Prostate gland (tissue), 2 donors: ENCODE results near the gene CDKN1A.

Source experiments
- POLR2A ChIP-seq: fragments of 450-650 bp; IDR thresholded peaks from one replicate; pipeline ENCODE4 v1.6.1; 2016; ENCODE audit warnings: antibody characterized with exemption, mild to moderate bottlenecking
- POLR2AphosphoS5 ChIP-seq: sonication (generic); formaldehyde crosslinking; IDR thresholded peaks from one replicate; pipeline ENCODE4 v1.6.1; 2017; ENCODE audit warnings: antibody characterized with exemption
- TF ChIP-seq, protein P1 (sequence below), 4 experiments: fragments of 200-600 bp in 2 of 4; fragments of 450-650 bp in 2 of 4; sonication (generic) in 2 of 4; IDR thresholded peaks; 1 replicate in 3 of 4; 2 replicates in 1 of 4; pipeline ENCODE4 v1.5.1; 2016 to 2019; ENCODE audit warnings: antibody characterized with exemption in 4 of 4, mild to moderate bottlenecking in 2 of 4, moderate library complexity in 2 of 4

DNA sequence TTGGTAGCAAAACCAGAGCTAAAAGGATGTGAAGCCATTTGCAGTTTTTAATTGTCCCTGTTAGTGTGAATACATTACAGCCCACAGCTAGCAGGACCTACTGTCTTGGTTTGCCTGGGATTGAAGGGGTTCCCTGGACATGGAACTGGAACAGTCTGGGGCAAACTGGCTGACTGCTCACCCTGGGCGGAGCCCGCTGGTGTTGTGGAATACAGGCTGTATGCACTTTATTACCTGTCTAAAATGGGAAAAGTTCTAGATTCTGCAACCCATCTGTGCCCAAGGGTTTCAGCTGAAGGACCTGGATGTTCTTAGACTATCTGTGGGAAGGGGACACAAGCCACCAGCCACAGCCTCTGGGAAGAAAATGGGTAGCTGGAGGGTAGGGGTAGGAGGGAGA, 12.2 kb upstream of the CDKN1A start:
- TF ChIP-seq, protein P1, sequence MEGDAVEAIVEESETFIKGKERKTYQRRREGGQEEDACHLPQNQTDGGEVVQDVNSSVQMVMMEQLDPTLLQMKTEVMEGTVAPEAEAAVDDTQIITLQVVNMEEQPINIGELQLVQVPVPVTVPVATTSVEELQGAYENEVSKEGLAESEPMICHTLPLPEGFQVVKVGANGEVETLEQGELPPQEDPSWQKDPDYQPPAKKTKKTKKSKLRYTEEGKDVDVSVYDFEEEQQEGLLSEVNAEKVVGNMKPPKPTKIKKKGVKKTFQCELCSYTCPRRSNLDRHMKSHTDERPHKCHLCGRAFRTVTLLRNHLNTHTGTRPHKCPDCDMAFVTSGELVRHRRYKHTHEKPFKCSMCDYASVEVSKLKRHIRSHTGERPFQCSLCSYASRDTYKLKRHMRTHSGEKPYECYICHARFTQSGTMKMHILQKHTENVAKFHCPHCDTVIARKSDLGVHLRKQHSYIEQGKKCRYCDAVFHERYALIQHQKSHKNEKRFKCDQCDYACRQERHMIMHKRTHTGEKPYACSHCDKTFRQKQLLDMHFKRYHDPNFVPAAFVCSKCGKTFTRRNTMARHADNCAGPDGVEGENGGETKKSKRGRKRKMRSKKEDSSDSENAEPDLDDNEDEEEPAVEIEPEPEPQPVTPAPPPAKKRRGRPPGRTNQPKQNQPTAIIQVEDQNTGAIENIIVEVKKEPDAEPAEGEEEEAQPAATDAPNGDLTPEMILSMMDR (IDR thresholded peaks at IDR 0.05): no peak
- TF ChIP-seq POLR2A (no peak), POLR2AphosphoS5 (no peak)
